Erythroblast (primary cell): ENCODE measurements around the gene FSTL4.

Experiments
- DNase-seq, 2 experiments: peaks; one replicate each; lab custom pipeline; 2025; lab: John Stamatoyannopoulos, UW
- GATA1 ChIP-seq: IDR thresholded peaks from 2 replicates; pipeline ENCODE4 v1.6.1; 2011; ENCODE audit warnings: low read depth, mild to moderate bottlenecking, control low read depth, low read length, moderate library complexity
- POLR2A ChIP-seq: IDR thresholded peaks from 2 replicates; pipeline ENCODE4 v1.6.1; 2011; ENCODE audit warnings: mild to moderate bottlenecking, low read length

FSTL4 gene

DNA sequence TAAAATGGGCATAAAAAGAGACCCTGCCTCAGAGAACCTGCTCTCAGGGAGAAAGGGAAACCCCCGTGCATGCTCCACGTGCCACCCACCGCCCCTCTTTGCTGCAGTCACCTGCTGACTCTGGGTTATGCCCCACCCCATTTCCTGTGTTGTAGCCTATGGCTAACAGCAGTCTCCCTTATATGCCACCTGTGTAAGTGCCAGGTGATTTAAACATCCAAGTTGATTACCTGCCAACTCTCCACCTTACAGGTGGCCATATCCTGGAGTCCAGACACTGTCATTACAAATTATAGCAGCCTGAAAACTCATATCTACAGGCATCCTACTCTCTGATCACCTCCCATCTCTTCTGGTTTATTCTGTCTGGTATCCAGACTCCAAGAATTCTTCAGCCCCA, 318.0 kb downstream of the FSTL4 start:
- TF ChIP-seq POLR2A: no peak
- no peak for TF ChIP-seq GATA1

DNA sequence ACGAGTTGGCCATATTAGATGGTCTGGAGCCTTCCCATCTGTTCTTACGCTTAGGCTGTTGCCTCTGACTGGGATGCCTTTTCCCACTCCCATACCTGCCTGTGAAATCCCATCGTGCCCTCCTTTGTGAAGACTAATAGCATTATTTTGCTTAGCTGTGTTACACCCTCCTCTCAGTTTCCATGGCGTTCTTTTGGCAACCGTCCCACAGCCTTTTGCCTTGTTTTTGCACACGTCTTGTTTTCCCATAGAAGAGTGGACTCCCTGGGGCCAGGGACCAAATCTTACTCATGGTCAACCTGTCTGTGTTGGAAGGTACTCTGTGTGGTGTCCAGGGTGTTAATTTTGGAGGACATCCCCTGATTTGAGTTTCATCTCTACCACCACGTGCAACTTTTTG, 318.4 kb downstream of the FSTL4 start:
- TF ChIP-seq POLR2A (no peak), GATA1 (no peak)
- DNase-seq: no peak

More for the DNA sequence above, 318.0 kb downstream of the FSTL4 start:
- no peak for DNase-seq

DNA sequence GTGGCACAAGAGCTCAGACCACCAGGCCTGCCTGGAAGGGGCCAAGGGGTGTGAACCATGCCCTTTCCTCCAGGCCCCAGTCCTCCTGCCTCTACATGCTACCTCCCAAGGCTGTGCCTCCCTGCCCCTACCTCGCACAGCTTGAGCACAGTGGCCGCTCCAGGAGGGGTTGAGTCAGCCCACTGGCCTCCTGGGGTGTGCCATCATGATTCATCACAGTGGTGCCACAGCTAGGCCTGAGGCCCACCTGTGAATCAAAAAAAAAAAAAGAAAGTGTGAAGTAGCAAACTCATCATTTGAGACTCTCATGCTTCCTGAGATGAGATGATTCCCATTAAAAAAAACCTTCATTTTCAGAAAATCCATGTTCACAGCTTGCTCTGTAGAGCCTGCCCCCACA, 320.0 kb downstream of the FSTL4 start:
- TF ChIP-seq POLR2A: no peak
- no peak for TF ChIP-seq GATA1
- DNase-seq: no peak

DNA sequence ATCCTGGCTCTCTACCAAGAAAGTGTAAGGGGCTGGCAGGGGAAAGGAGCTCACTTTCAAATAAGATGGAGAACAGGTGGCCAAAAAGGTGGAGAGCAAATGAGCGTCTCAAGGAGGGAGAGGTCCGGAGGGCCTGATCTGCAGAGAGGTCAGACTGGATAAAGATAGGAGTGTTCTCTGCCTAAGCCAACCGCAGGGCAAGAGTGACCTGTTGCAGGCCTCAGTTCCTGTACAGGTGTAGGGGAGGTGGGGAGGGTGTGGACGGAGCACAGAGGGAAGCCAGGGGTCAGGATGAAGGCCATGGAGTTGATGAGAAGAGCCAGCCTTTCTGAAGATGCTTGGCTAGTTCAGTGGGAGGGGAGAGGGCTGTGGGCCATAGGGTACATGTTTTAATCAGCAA, 320.8 kb downstream of the FSTL4 start:
- DNase-seq: no peak
- TF ChIP-seq POLR2A: no peak
- TF ChIP-seq GATA1: no peak

DNA sequence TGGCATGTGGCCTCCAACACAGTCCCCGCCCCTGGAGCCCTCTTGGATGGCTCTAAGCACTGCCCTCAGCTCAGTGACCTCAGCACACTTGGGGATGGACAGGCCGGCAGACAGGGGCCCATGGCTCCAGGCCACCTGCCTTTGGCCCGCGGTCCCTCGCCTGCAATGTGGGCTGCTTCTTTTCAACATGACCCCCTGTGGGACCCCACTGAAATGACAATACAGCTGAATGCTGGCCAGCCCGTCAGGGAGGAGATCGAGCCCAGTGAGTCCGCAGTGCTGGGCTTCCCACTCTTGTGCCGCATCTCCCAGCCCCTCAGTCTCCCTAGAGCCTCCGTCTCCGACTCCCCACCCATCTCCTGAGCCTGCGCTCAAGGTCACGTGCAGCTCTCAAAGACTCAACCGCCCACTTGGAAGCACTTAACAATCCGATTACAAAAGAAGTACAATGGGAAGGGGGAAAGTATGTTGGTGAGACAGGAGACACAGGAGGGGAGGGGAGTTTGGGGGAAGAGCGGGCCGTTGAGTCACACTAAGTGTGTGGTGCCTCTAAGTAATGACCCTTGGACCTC, 321.6 kb downstream of the FSTL4 start:
- DNase-seq: no peak
- TF ChIP-seq POLR2A: no peak
- TF ChIP-seq GATA1: no peak

DNA sequence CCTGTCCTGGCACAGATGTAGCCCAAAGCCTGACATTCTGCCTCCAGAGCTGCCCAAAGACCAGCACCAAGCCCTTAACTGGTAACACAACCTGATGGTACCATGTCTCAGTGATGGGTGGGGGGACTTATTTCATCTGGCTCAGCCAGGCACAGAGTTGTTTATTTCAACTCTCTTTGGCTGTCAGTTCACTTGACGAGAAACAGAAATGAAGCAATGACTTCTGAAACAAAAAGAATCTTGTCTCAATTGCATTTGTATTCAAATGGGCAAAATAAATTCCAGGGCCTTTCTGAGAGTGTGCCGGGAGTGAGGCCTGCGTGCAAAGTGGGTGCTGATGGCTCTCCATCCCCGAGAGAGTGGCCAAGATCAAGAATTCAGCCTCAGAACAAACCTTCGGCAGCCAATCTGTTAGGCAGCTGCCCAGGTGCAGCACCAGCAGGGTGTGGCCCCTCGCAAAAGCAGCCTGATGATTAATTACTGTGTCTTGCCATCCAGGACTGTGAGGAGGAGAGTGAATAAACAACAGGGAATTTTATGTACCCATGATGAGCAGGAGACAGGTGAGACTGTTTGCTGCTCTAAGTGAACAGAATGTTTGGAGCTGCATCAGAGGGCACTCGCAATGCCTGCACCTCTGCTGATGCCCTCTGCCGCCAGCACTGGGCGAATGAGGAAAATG, 322.5 kb downstream of the FSTL4 start:
- TF ChIP-seq GATA1: no peak
- no peak for TF ChIP-seq POLR2A
- no peak for DNase-seq

DNA sequence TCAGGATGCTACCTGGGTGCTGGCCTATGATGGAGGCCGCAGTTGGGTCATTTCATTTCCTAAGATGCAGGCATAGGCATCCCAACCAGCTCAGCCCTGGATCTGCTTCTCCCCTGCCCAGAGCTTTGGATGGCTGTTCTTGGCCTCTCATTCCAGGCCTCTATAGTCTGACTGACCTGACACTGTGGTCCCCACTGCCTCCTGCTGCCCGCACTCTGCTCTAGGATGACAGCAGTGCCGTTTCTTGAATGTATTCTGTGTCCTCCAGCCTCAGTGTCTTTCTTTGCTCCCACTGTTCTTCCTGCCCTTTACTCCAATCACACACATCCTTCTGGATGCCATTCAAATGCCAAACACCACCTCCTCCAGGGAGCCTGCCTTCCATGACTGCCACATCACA, 324.8 kb downstream of the FSTL4 start:
- DNase-seq: peak; percentile 39 to 66
- TF ChIP-seq GATA1: no peak
- TF ChIP-seq POLR2A: no peak

DNA sequence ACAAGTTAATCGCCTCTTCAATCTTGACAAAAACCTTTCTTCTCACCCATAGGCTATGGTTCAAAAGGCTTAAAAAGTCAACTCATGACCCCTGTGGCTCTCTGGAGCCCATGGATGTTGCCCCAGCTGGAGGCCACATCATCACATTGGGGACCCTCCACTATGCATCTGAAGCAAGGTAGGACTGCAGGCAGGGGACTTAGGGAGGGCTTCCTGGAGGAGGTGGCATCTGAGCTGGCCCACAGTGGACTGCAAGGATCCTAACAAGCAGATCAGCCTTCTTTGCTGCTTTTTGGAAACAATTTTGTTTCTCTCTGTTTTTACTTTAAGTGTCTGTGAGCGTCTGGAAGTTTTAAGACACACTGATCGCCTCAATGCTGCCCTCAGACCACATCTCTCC, 325.9 kb downstream of the FSTL4 start:
- no peak for TF ChIP-seq POLR2A
- no peak for TF ChIP-seq GATA1
- no peak for DNase-seq

DNA sequence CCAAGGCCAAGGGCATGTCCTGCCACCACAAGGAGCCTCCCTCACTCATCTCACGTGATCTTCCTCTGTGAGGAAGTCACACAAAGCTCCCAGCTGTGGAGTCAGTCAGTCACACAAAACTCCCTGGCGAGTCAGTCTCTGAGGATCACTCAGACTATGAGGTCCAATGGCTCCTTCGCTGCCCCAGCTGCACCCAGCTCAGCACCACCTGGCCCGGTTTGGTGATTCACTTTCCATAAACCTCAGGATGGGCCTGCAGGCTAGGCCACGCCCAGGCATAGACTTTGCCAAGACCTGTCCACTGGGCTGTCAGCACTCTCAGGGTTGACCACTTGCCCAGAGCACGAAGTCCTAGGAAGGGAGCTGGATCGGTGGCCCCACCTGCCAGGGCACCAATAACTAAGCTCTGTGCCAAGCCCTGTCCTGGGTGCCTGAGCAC, 326.7 kb downstream of the FSTL4 start:
- TF ChIP-seq POLR2A (no peak), GATA1 (no peak)
- no peak for DNase-seq

DNA sequence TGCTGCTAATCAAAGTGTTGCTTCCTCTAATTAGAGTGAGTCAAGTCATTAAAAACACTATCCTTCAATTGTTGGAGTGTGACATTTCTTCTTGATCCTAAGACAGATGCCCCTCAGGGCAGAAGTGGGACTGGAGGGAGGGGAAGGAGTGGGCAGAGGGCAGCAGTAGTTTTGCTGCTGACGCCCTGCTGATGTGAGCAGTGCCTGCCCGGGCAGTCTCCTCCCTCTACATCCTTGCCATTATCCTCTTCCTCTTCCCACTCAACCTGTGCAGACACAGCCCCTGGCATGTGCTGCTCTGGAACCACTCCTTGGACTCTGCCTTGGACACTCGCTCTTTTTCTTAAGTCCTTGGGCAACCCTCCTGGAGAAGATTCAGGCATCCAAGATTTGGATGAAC, 328.0 kb downstream of the FSTL4 start:
- DNase-seq: no peak
- TF ChIP-seq POLR2A: no peak
- TF ChIP-seq GATA1: no peak

DNA sequence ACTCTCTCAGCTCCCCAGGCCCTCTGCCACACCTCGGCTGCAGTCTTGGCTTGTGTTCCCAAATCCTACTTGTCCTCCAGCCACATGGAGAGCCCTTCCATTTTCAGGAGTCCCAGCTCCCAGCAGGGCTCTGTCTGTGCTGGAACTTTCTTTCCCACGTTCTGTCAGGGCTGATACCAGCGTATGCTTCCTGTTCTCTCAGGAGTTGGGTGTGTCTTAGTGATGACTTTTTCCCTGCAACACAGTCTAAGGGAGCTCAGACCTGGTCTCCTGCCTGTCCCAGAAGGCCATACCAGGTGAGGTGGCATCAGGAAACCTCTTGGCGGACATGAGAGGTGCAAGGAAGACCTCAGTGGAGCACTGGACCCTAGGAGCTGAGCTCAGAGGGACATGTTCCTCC, 334.0 kb downstream of the FSTL4 start:
- no peak for DNase-seq
- TF ChIP-seq POLR2A (no peak), GATA1 (no peak)

DNA sequence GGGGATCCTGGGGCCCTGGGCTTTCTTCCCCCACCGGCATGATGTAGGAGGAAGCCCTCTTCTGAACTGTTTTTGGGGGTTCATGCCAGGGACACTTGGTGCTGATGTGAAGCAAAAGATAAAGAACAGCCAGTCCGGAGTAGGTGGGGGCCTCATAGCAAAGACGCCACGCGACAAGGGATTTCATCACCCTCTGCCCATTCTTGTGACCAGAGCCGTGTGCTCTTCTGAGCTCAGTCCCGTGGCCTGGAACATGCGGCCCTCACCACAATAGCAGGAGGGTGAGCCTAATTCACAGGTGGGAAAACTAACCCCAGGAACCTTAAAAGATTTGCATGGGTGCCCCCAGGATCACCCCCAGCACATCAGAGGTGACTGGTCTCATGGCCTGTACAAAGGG, 334.6 kb downstream of the FSTL4 start:
- DNase-seq: no peak
- no peak for TF ChIP-seq GATA1
- TF ChIP-seq POLR2A: no peak

DNA sequence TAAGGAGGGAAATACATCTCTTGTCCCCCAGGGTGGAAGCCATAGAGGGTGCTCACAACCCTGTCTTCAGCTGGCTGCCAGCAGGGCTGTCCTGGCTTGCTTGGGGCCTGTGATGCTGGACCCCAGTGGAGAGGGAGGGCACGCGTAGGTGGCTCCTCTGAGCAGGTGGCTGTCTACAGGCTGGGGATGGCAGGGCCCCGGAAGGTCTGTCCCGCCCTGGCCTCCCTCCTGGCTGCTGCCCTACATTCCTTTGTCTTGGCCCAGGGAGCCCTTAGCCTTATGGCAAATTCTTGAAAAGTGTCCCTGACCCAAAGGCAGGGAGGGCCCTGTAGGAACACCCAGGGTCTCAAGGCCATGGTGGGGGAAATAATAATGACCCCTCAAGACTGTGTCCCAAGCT, 336.2 kb downstream of the FSTL4 start:
- TF ChIP-seq GATA1 (no peak), POLR2A (no peak)
- no peak for DNase-seq

DNA sequence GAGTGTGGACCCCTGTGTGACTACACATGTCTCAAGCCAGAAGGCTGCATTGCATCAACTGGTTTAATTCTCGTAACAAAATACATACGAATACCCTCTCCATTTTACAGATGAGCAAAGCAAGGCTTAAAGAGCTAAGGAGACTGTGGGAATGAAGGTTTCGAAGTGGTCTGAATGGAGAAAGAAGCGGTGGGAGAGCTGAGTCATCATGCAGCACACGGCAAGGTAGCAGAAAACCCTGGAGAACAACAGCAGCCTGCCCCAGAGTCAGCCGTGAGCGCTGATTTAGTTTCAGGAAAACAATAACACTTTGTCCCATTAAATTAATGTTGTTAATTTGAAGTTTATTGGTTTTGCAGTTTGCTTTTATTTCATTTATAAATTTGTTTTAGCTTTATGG, 336.7 kb downstream of the FSTL4 start:
- DNase-seq: no peak
- TF ChIP-seq GATA1 (no peak), POLR2A (no peak)

DNA sequence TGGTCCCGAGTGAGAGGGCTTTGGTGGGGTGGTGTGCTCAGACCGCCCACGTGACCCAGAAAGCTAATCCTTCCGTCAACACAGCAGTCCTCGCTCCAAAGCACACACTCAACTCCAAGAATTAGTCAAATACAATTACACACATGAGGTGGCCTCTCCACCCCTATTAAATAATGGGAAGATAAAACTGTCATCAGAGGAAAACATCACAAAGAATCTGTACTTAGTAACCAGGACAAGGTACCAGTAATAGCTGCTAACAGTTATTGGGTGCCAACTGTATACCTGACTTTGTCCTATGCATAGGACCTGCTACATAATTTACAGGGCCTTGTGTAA, 337.8 kb downstream of the FSTL4 start:
- DNase-seq: no peak
- no peak for TF ChIP-seq GATA1
